HEK293 (cell line): ENCODE measurements around the gene GABRA5.

Experiments
- CTCF ChIA-PET: fragments of 350-600 bp; formaldehyde crosslinking; extraction: SDS; loops from one replicate; lab custom pipeline; 2021; ENCODE audit warnings: antibody characterized with exemption; lab: Yijun Ruan, JAX
- POLR2A ChIA-PET: fragments of 300-600 bp; formaldehyde crosslinking; extraction: SDS; loops from one replicate; lab custom pipeline; 2020; ENCODE audit warnings: antibody characterized with exemption, inconsistent platforms; lab: Yijun Ruan, JAX
- H3K27ac ChIP-seq: fragments of 200-500 bp; sonication (Bioruptor generic); 2 replicates; pipeline ENCODE4 v1.5.1; 2014; ENCODE audit warnings: low read depth, low read length, control low read depth, inconsistent platforms; ENCODE audit errors: extremely low read depth
- H3K36me3 ChIP-seq, 2 experiments: fragments of 200-500 bp in 1 of 2; sonication (Bioruptor generic) in 1 of 2; 1 replicate in 1 of 2; 2 replicates in 1 of 2; pipeline ENCODE4 v1.5.1; 2014 to 2017; ENCODE audit warnings: inconsistent platforms in 2 of 2, low read length in 2 of 2; ENCODE audit not compliant: control insufficient read depth in 2 of 2, insufficient read depth in 1 of 2
- H3K4me1 ChIP-seq: fragments of 200-500 bp; sonication (Bioruptor generic); 2 replicates; pipeline ENCODE4 v1.5.1; 2014; ENCODE audit warnings: mild to moderate bottlenecking, low read length, inconsistent platforms; ENCODE audit not compliant: control insufficient read depth, insufficient read depth
- H3K4me3 ChIP-seq: 2 replicates; pipeline ENCODE4 v1.5.1; 2011; ENCODE audit warnings: low read depth, mild to moderate bottlenecking, control low read depth, low read length, moderate library complexity
- H3K9me3 ChIP-seq: fragments of 200-500 bp; sonication (Bioruptor generic); 2 replicates; pipeline ENCODE4 v1.5.1; 2014; ENCODE audit warnings: low read depth, low read length, inconsistent platforms; ENCODE audit not compliant: control insufficient read depth, insufficient read depth
- GFI1B ChIP-seq: fragments of 450-650 bp; formaldehyde crosslinking; IDR thresholded peaks from 2 replicates; pipeline ENCODE4 v1.5.1; 2016; ENCODE audit warnings: missing biosample characterization, missing genetic modification characterization
- HIC1 ChIP-seq: fragments of 450-650 bp; formaldehyde crosslinking; IDR thresholded peaks from 2 replicates; pipeline ENCODE4 v1.5.1; 2016; ENCODE audit warnings: missing biosample characterization, missing genetic modification characterization
- KLF16 ChIP-seq: fragments of 450-650 bp; formaldehyde crosslinking; IDR thresholded peaks from 2 replicates; pipeline ENCODE4 v1.5.1; 2017; ENCODE audit warnings: missing biosample characterization, missing genetic modification characterization
- PRDM10 ChIP-seq: fragments of 450-650 bp; formaldehyde crosslinking; IDR thresholded peaks from 2 replicates; pipeline ENCODE4 v1.5.1; 2016; ENCODE audit warnings: missing biosample characterization, missing genetic modification characterization
- SP7 ChIP-seq: fragments of 450-650 bp; formaldehyde crosslinking; IDR thresholded peaks from 2 replicates; pipeline ENCODE4 v1.5.1; 2016; ENCODE audit warnings: missing biosample characterization, missing genetic modification characterization
- YY2 ChIP-seq: fragments of 450-650 bp; formaldehyde crosslinking; IDR thresholded peaks from 2 replicates; pipeline ENCODE4 v1.5.1; 2016; ENCODE audit warnings: missing biosample characterization, missing genetic modification characterization
- ZFP41 ChIP-seq: fragments of 450-650 bp; formaldehyde crosslinking; IDR thresholded peaks from 2 replicates; pipeline ENCODE4 v1.5.1; 2016; ENCODE audit warnings: missing biosample characterization, missing genetic modification characterization, borderline replicate concordance
- ZNF132 ChIP-seq: fragments of 450-650 bp; formaldehyde crosslinking; IDR thresholded peaks from 2 replicates; pipeline ENCODE4 v1.5.1; 2017; ENCODE audit warnings: missing biosample characterization, missing genetic modification characterization, borderline replicate concordance
- ZNF140 ChIP-seq: fragments of 450-650 bp; formaldehyde crosslinking; IDR thresholded peaks from 2 replicates; pipeline ENCODE4 v1.5.1; 2016; ENCODE audit warnings: missing biosample characterization, missing genetic modification characterization
- ZNF146 ChIP-seq: fragments of 450-650 bp; formaldehyde crosslinking; IDR thresholded peaks from 2 replicates; pipeline ENCODE4 v1.5.1; 2016; ENCODE audit warnings: missing biosample characterization, missing genetic modification characterization
- ZNF19 ChIP-seq: fragments of 450-650 bp; formaldehyde crosslinking; IDR thresholded peaks from 2 replicates; pipeline ENCODE4; 2016; ENCODE audit warnings: missing biosample characterization, missing genetic modification characterization, low read depth
- ZNF280C ChIP-seq: fragments of 450-650 bp; formaldehyde crosslinking; IDR thresholded peaks from 2 replicates; pipeline ENCODE4 v1.5.1; 2016; ENCODE audit warnings: missing biosample characterization, missing genetic modification characterization
- ZNF311 ChIP-seq: fragments of 450-650 bp; formaldehyde crosslinking; IDR thresholded peaks from 2 replicates; pipeline ENCODE4 v1.5.1; 2017; ENCODE audit warnings: missing biosample characterization, missing genetic modification characterization, borderline replicate concordance
- ZNF362 ChIP-seq: fragments of 450-650 bp; formaldehyde crosslinking; IDR thresholded peaks from 2 replicates; pipeline ENCODE4 v1.5.1; 2016; ENCODE audit warnings: missing biosample characterization, missing genetic modification characterization
- ZNF37A ChIP-seq: fragments of 450-650 bp; IDR thresholded peaks from 2 replicates; pipeline ENCODE4 v1.5.1; 2018; ENCODE audit warnings: missing biosample characterization, missing genetic modification characterization
- ZNF394 ChIP-seq: fragments of 450-650 bp; formaldehyde crosslinking; IDR thresholded peaks from 2 replicates; pipeline ENCODE4 v1.5.1; 2016; ENCODE audit warnings: missing biosample characterization, missing genetic modification characterization, mild to moderate bottlenecking, moderate library complexity, borderline replicate concordance
- ZNF473 ChIP-seq: fragments of 450-650 bp; formaldehyde crosslinking; IDR thresholded peaks from 2 replicates; pipeline ENCODE4 v1.5.1; 2017; ENCODE audit warnings: missing biosample characterization, missing genetic modification characterization
- ZNF488 ChIP-seq: fragments of 450-650 bp; formaldehyde crosslinking; IDR thresholded peaks from 2 replicates; pipeline ENCODE4 v1.5.1; 2016; ENCODE audit warnings: missing biosample characterization, missing genetic modification characterization
- ZNF501 ChIP-seq: fragments of 450-650 bp; formaldehyde crosslinking; IDR thresholded peaks from 2 replicates; pipeline ENCODE4 v1.5.1; 2016; ENCODE audit warnings: missing biosample characterization, missing genetic modification characterization
- ZNF580 ChIP-seq: fragments of 450-650 bp; formaldehyde crosslinking; IDR thresholded peaks from 2 replicates; pipeline ENCODE4 v1.5.1; 2016; ENCODE audit warnings: missing biosample characterization, missing genetic modification characterization
- ZNF621 ChIP-seq: fragments of 450-650 bp; formaldehyde crosslinking; IDR thresholded peaks from 2 replicates; pipeline ENCODE4 v1.5.1; 2017; ENCODE audit warnings: missing biosample characterization, missing genetic modification characterization
- ZNF629 ChIP-seq: fragments of 450-650 bp; formaldehyde crosslinking; IDR thresholded peaks from 2 replicates; pipeline ENCODE4 v1.5.1; 2017; ENCODE audit warnings: missing biosample characterization, missing genetic modification characterization
- ZNF660 ChIP-seq: fragments of 450-650 bp; IDR thresholded peaks from 2 replicates; pipeline ENCODE4 v1.5.1; 2018; ENCODE audit warnings: missing biosample characterization, mild to moderate bottlenecking, missing genetic modification characterization
- ZNF791 ChIP-seq: fragments of 450-650 bp; formaldehyde crosslinking; IDR thresholded peaks from 2 replicates; pipeline ENCODE4 v1.5.1; 2016; ENCODE audit warnings: missing biosample characterization, missing genetic modification characterization
- ZSCAN16 ChIP-seq: fragments of 450-650 bp; formaldehyde crosslinking; IDR thresholded peaks from 2 replicates; pipeline ENCODE4 v1.5.1; 2016; ENCODE audit warnings: missing biosample characterization, missing genetic modification characterization
- ZSCAN23 ChIP-seq: fragments of 450-650 bp; formaldehyde crosslinking; IDR thresholded peaks from 2 replicates; pipeline ENCODE4 v1.5.1; 2016; ENCODE audit warnings: missing biosample characterization, missing genetic modification characterization
- ZXDB ChIP-seq: fragments of 450-650 bp; formaldehyde crosslinking; IDR thresholded peaks from 2 replicates; pipeline ENCODE4 v1.5.1; 2016; ENCODE audit warnings: missing biosample characterization, missing genetic modification characterization

Gene GABRA5

GRCh38 chr15:26926081-26926480 lies 59.2 kb downstream of the GABRA5 start:
- H3K4me1 ChIP-seq = no peaks in the 10 kb centered on the region
- CTCF ChIA-PET = no interaction called here

GRCh38 chr15:26928051-26928450 lies 61.2 kb downstream of the GABRA5 start:
- H3K4me1 ChIP-seq = no peaks in the 10 kb centered on the region
- ChIA-PET CTCF (interaction anchor here (0.6 kb wide), 1 partner anchor 1033 kb away, joined by 3 read pairs; no protein-coding TSS in a partner anchor), POLR2A (no interaction called here)
- no peak overlapping the region for H3K27ac ChIP-seq
- no peaks in the 10 kb centered on the region for H3K9me3 ChIP-seq
- no peak overlapping the region for H3K4me3 ChIP-seq
- H3K36me3 ChIP-seq = no peaks in the 10 kb centered on the region
- TF ChIP-seq PRDM10 (no peak), ZSCAN23 (tag by site-specific recombination) (no peak), ZNF37A (no peak), ZNF473 (tag by site-specific recombination) (no peak), ZNF311 (no peak), HIC1 (no peak), YY2 (tag by site-specific recombination) (no peak), ZNF280C (tag by site-specific recombination) (no peak), GFI1B (tag by site-specific recombination) (no peak), ZNF132 (no peak), ZNF488 (tag by site-specific recombination) (no peak)

More at GRCh38 chr15:26926081-26926480, 59.2 kb downstream of the GABRA5 start:
- H3K27ac ChIP-seq = no peak overlapping the region
- H3K4me3 ChIP-seq = no peak overlapping the region
- POLR2A ChIA-PET = no interaction called here
- H3K36me3 ChIP-seq = no peaks in the 10 kb centered on the region
- no peaks in the 10 kb centered on the region for H3K9me3 ChIP-seq
- TF ChIP-seq ZNF501 (tag by site-specific recombination) = no peak
- no peak for TF ChIP-seq ZSCAN16
- TF ChIP-seq ZNF660 (tag by site-specific recombination) = no peak
- TF ChIP-seq ZNF580 (tag by site-specific recombination) = no peak
- TF ChIP-seq ZNF362 = no peak
- TF ChIP-seq ZXDB (tag by site-specific recombination) = no peak
- no peak for TF ChIP-seq ZNF19
- no peak for TF ChIP-seq ZNF394 (tag by site-specific recombination)
- no peak for TF ChIP-seq ZNF488 (tag by site-specific recombination)
- TF ChIP-seq ZFP41 (tag by site-specific recombination) = no peak
- TF ChIP-seq ZNF629 = no peak
- TF ChIP-seq ZNF621 (tag by site-specific recombination) = no peak
- no peak for TF ChIP-seq KLF16 (tag by site-specific recombination)
- no peak for TF ChIP-seq ZNF791
- TF ChIP-seq ZNF140 (tag by site-specific recombination) = no peak
- no peak for TF ChIP-seq SP7 (tag by site-specific recombination)
- no peak for TF ChIP-seq ZNF146 (tag by site-specific recombination)
- TF ChIP-seq, all 188 proteins: peak for 0
